ENCODE data around the gene MEAK7. TPM values are rescaled to one million over a fixed set of nuclear protein-coding genes. Genes with fewer than 3 reads are reported as not detected.

The MEAK7 gene
- total RNA-seq, 1 experiment from 2014 or later = 19.2 TPM

DNA sequence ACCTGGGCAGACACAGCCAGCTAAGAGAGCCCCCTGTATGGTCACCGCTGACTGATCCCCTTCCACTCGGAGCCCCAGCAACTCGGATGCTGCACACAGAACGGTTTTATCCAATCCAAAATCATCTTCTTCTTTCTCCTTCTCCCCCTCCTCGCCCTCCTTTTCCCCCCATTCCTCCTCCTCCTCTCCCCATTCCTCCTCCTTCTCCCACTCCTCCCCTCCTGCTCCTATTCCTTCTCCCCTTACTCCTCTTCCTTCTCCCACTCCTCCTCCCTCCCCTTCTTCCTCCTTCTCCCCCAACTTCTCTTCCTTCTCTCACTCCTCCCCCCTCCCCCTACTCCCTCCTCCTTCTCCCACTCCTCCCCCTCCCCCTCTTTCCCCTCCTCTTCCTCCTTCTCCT lies 30.4 kb upstream of the MEAK7 start:
- TF ChIP-seq EZH2 (IDR thresholded peaks at IDR 0.05; ENCODE audit: low read length, unreplicated experiment) = no peak
- TF ChIP-seq CTCF (conservative IDR thresholded peaks at IDR 0.05; ENCODE audit: low read depth, low read length) = no peak
- TF ChIP-seq EZH2phosphoT487 (IDR thresholded peaks at IDR 0.05; ENCODE audit: borderline replicate concordance, low read length) = no peak
- Histone ChIP-seq H2AFZ (ENCODE audit: low read length) (no peak overlapping the region), H3K4me2 (ENCODE audit: low read length) (no peak overlapping the region), H3K79me2 (ENCODE audit: low read length) (no peaks in the 10 kb centered on the region), H3K9me2 (replicated peaks; ENCODE audit: low read length) (no peaks in the 10 kb centered on the region), H3K4me1 (ENCODE audit: insufficient read depth, low read length) (no peaks in the 10 kb centered on the region), H3K36me3 (ENCODE audit: low read depth, low read length) (no peaks in the 10 kb centered on the region), H3K27ac (ENCODE audit: low read length) (no peak overlapping the region), H4K20me1 (ENCODE audit: low read length) (no peaks in the 10 kb centered on the region), H3K4me3 (ENCODE audit: low read length) (no peak overlapping the region), H3K27me3 (ENCODE audit: low read length) (no peaks in the 10 kb centered on the region), H3K9ac (ENCODE audit: low read length) (no peak overlapping the region), H3K9me3 (ENCODE audit: low read length) (no peaks in the 10 kb centered on the region), H3F3A (ENCODE audit: low read length, unreplicated experiment) (no peaks in the 10 kb centered on the region)
- CTCF ChIA-PET = no interaction called here
- BruUV-seq (replicated peaks) = no TSS peak
- DNase-seq (no peak), ATAC-seq (no peak)
- intact Hi-C loops (cut with micrococcal nuclease) = no loop called here
- POLR2A ChIA-PET (ENCODE audit: unreplicated experiment) = no interaction called here

DNA sequence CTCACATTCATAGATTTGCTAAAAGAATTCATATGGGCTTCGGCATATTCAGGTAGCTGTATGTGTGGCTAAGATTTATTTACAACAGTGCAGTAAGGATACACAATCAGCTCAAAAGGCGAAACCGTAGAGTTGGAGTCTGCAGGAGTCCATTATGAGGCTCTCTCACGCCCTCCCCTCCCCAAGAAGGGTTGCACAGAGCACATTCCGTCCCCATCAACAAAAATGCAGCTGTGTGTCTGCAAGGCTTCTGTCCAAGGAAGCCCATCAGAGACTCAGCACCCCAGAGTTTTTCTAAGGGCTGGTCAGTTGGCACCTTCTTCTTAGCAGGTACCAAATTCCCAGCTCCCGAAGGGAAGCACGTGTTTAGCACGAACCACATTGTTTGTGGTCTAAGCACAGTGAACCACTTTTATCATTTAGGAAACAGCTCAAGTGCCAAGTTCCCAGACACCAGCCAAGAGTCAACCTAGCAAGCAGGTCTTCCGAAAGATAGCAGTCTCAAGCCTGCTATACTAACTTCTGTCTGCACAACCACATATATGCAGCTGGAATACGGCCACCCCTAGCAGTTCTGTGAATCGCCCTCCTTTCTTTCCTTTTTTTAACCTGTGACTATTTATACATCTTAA lies 28.5 kb upstream of the MEAK7 start:
- no peaks in the 10 kb centered on the region for H4K20me1 ChIP-seq (ENCODE audit: low read length)
- H3K79me2 ChIP-seq (ENCODE audit: low read length) = no peaks in the 10 kb centered on the region
- H3K27ac ChIP-seq (ENCODE audit: low read length) = no peak overlapping the region
- no peak for DNase-seq
- no peak for ATAC-seq
- H3K4me3 ChIP-seq (ENCODE audit: low read length) = no peak overlapping the region
- H3K4me2 ChIP-seq (ENCODE audit: low read length) = no peak overlapping the region
- no peaks in the 10 kb centered on the region for H3K4me1 ChIP-seq (ENCODE audit: insufficient read depth, low read length)
- H3K36me3 ChIP-seq (ENCODE audit: low read depth, low read length) = no peaks in the 10 kb centered on the region
- no peak overlapping the region for H2AFZ ChIP-seq (ENCODE audit: low read length)
- TF ChIP-seq CTCF (conservative IDR thresholded peaks at IDR 0.05; ENCODE audit: low read depth, low read length) (no peak), EZH2phosphoT487 (IDR thresholded peaks at IDR 0.05; ENCODE audit: borderline replicate concordance, low read length) (no peak), EZH2 (IDR thresholded peaks at IDR 0.05; ENCODE audit: low read length, unreplicated experiment) (no peak)
- ChIA-PET CTCF (no interaction called here), POLR2A (ENCODE audit: unreplicated experiment) (no interaction called here)
- H3K9ac ChIP-seq (ENCODE audit: low read length) = no peak overlapping the region
- no peaks in the 10 kb centered on the region for H3K27me3 ChIP-seq (ENCODE audit: low read length)
- no peaks in the 10 kb centered on the region for H3K9me2 ChIP-seq (replicated peaks; ENCODE audit: low read length)
- H3K9me3 ChIP-seq (ENCODE audit: low read length) = no peaks in the 10 kb centered on the region
- no peaks in the 10 kb centered on the region for H3F3A ChIP-seq (ENCODE audit: low read length, unreplicated experiment)
- no TSS peak for BruUV-seq (replicated peaks)
- intact Hi-C loops (cut with micrococcal nuclease) = no loop called here

DNA sequence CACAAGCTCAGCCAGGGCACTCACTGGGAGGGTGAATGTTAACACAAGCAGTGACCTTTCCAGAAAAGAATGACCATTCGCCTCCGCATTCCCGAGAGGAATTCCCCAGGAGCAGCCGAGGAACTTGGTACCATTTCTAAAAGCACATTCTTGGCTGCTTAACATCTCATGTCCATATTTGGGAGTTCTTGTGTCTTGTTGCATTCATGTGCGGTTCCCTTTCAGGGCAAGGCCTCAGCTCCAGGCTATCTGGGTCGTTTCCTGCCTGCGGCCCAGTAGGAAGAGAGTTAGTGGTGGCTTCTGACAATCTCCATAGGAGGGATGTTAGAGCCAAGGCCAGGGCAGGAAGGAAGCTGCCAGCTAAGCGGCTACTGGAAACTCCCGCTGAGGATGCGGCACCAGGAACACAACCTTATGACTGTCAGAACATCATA lies 27.8 kb upstream of the MEAK7 start:
- CTCF ChIA-PET = interaction anchor here (0.6 kb wide), 1 partner anchor 161 kb away, joined by 3 read pairs; no protein-coding TSS in a partner anchor

More for the DNA sequence above, 27.8 kb upstream of the MEAK7 start:
- H3K36me3 ChIP-seq (ENCODE audit: low read depth, low read length) = no peaks in the 10 kb centered on the region
- H3F3A ChIP-seq (ENCODE audit: low read length, unreplicated experiment) = no peaks in the 10 kb centered on the region
- no peak overlapping the region for H2AFZ ChIP-seq (ENCODE audit: low read length)
- intact Hi-C loops (cut with micrococcal nuclease) = no loop called here
- TF ChIP-seq EZH2 (IDR thresholded peaks at IDR 0.05; ENCODE audit: low read length, unreplicated experiment) (no peak), EZH2phosphoT487 (IDR thresholded peaks at IDR 0.05; ENCODE audit: borderline replicate concordance, low read length) (no peak), CTCF (conservative IDR thresholded peaks at IDR 0.05; ENCODE audit: low read depth, low read length) (no peak)
- no peak overlapping the region for H3K4me2 ChIP-seq (ENCODE audit: low read length)
- H3K9me2 ChIP-seq (replicated peaks; ENCODE audit: low read length) = no peaks in the 10 kb centered on the region
- no peaks in the 10 kb centered on the region for H3K4me1 ChIP-seq (ENCODE audit: insufficient read depth, low read length)
- H4K20me1 ChIP-seq (ENCODE audit: low read length) = no peaks in the 10 kb centered on the region
- DNase-seq (no peak), ATAC-seq (no peak)
- H3K9me3 ChIP-seq (ENCODE audit: low read length) = no peaks in the 10 kb centered on the region
- no peak overlapping the region for H3K9ac ChIP-seq (ENCODE audit: low read length)
- no peaks in the 10 kb centered on the region for H3K27me3 ChIP-seq (ENCODE audit: low read length)
- H3K4me3 ChIP-seq (ENCODE audit: low read length) = no peak overlapping the region
- H3K79me2 ChIP-seq (ENCODE audit: low read length) = no peaks in the 10 kb centered on the region
- POLR2A ChIA-PET (ENCODE audit: unreplicated experiment) = no interaction called here
- H3K27ac ChIP-seq (ENCODE audit: low read length) = no peak overlapping the region
- no TSS peak for BruUV-seq (replicated peaks)
